GM12878 (cell line): Measurements from ENCODE around the gene PLEKHM3. TPM values are rescaled to one million over a fixed set of nuclear protein-coding genes. Genes with fewer than 3 reads are reported as not detected.

Experiments used
- ATAC-seq: fragments of 200-7000 bp; cut with Tn5 transposase; 3 replicates; pipeline ENCODE4 v1.9.1; 2020; ENCODE audit warnings: mild to moderate bottlenecking, moderate library complexity
- BruUV-seq: library from RNA; stranded (reverse); fragments of 400-500 nt; replicated peaks from 2 replicates; lab custom pipeline; 2021; lab: Mats Ljungman, UMichigan
- CTCF ChIA-PET: fragments of 300-600 bp; sonication (Branson Sonifier 250); formaldehyde crosslinking; extraction: SDS; loops from one replicate; lab custom pipeline; 2021; ENCODE audit warnings: inconsistent platforms; lab: Yijun Ruan, JAX
- POLR2A ChIA-PET: fragments of 350-600 bp; formaldehyde crosslinking; extraction: SDS; loops from one replicate; lab custom pipeline; 2021; ENCODE audit warnings: inconsistent platforms; lab: Charles Lee
- RAD21 ChIA-PET: fragments of 300-600 bp; sonication (Branson Sonifier 250); formaldehyde crosslinking; loops from one replicate; lab custom pipeline; 2023; ENCODE audit warnings: antibody characterized with exemption; ENCODE audit not compliant: unreplicated experiment; lab: Charles Lee
- SMC1A ChIA-PET: fragments of 300-600 bp; sonication (Branson Sonifier 250); formaldehyde crosslinking; loops from one replicate; lab custom pipeline; 2023; ENCODE audit not compliant: unreplicated experiment, uncharacterized antibody; lab: Charles Lee
- DNase-seq: peaks from one replicate; pipeline ENCODE4 v3.0.0-alpha.2; 2011; ENCODE audit warnings: low read depth, low spot score
- FAIRE-seq: peaks from 3 replicates; lab custom pipeline; 2011; peaks lifted over from hg19 to GRCh38; lab: Jason Lieb, UNC
- H2AFZ ChIP-seq: 2 replicates; pipeline ENCODE4 v1.6.0; 2011; ENCODE audit warnings: low read depth, low read length, control low read depth; ENCODE audit not compliant: control insufficient read depth
- H3K27ac ChIP-seq: 2 replicates; pipeline ENCODE4 v1.5.1; 2011; ENCODE audit warnings: control low read depth; ENCODE audit not compliant: control insufficient read depth, insufficient read depth
- H3K27me3 ChIP-seq, 2 experiments: replicated peaks in 1 of 2; 2 replicates each; pipeline versions ENCODE4 v1.6.0 to v1.6.1; 2011; ENCODE audit warnings: low read length in 1 of 2; ENCODE audit not compliant: control insufficient read depth in 2 of 2, insufficient read depth in 2 of 2
- H3K36me3 ChIP-seq, 2 experiments: 2 replicates each; pipeline ENCODE4 v1.5.1; 2011; ENCODE audit warnings: low read length in 1 of 2; ENCODE audit not compliant: control insufficient read depth in 2 of 2, insufficient read depth in 2 of 2
- H3K4me1 ChIP-seq: 2 replicates; pipeline ENCODE4 v1.6.1; 2011; ENCODE audit warnings: mild to moderate bottlenecking, low read length, moderate library complexity, mixed read lengths; ENCODE audit not compliant: control insufficient read depth, insufficient read depth
- H3K4me2 ChIP-seq: 2 replicates; pipeline ENCODE4 v1.6.0; 2011; ENCODE audit warnings: control low read depth; ENCODE audit not compliant: control insufficient read depth, insufficient read depth
- H3K4me3 ChIP-seq: fragments of 200-600 bp; sonication (generic); 2 replicates; pipeline ENCODE4 v1.5.1; 2016
- H3K79me2 ChIP-seq: 2 replicates; pipeline ENCODE4 v1.6.0; 2011; ENCODE audit warnings: low read length; ENCODE audit not compliant: control insufficient read depth, insufficient read depth
- H3K9ac ChIP-seq: 2 replicates; pipeline ENCODE4 v1.8.0; 2011; ENCODE audit warnings: low read length, control low read depth, mixed read lengths; ENCODE audit not compliant: control insufficient read depth, insufficient read depth
- H3K9me3 ChIP-seq: replicated peaks from 3 replicates; pipeline ENCODE4 v1.5.1; 2011; ENCODE audit warnings: mild to moderate bottlenecking, low read length; ENCODE audit not compliant: control insufficient read depth, insufficient read depth
- H4K20me1 ChIP-seq: 2 replicates; pipeline ENCODE4 v1.6.0; 2011; ENCODE audit not compliant: control insufficient read depth, insufficient read depth
- ATF2 ChIP-seq: IDR thresholded peaks from 2 replicates; pipeline ENCODE4 v1.6.1; 2012; ENCODE audit warnings: low read length, inconsistent platforms
- HSF1 ChIP-seq: fragments of 150-350 bp; IDR thresholded peaks from 2 replicates; pipeline ENCODE4 v1.6.1; 2014; ENCODE audit warnings: mild to moderate bottlenecking, low read depth, low read length
- MEF2B ChIP-seq: fragments of 450-650 bp; IDR thresholded peaks from 2 replicates; pipeline ENCODE4 v1.6.1; 2018; ENCODE audit warnings: mild to moderate bottlenecking, moderate library complexity; ENCODE audit not compliant: partially characterized antibody, poor library complexity, severe bottlenecking
- RAD51 ChIP-seq: fragments of 450-650 bp; IDR thresholded peaks from 2 replicates; pipeline ENCODE4 v1.6.1; 2016; ENCODE audit warnings: moderate library complexity, mild to moderate bottlenecking, inconsistent platforms
- RELA ChIP-seq: fragments of 450-650 bp; IDR thresholded peaks from 2 replicates; pipeline ENCODE4 v1.8.0; 2014; ENCODE audit warnings: borderline replicate concordance; ENCODE audit not compliant: partially characterized antibody
- USF1 ChIP-seq: IDR thresholded peaks from 2 replicates; pipeline ENCODE4 v1.6.1; 2011; ENCODE audit warnings: borderline replicate concordance, low read depth, mild to moderate bottlenecking, moderate library complexity, mixed read lengths, low read length; ENCODE audit not compliant: insufficient read depth; ENCODE audit errors: extremely low read length
- USF2 ChIP-seq: IDR thresholded peaks from 2 replicates; pipeline ENCODE4 v1.6.1; 2011; ENCODE audit warnings: low read depth, low read length, improper control_type of control experiment, borderline replicate concordance
- WGBS: methylation state at CpG from one replicate; pipeline ENCODE4 v1.1.6; 2016; ENCODE audit warnings: low lambda C conversion rate; ENCODE audit not compliant: insufficient replicate concordance, insufficient coverage; ENCODE audit errors: missing lambda C conversion rate; 5-methylcytosine and 5-hydroxymethylcytosine counted together
- in situ Hi-C: fragments of 300-500 bp; cut with MboI; formaldehyde crosslinking; loops from 9 replicates; pipeline ENCODE4 v1.14.3; 2018; ENCODE audit warnings: mixed read lengths
- intact Hi-C: fragments of 100-400 bp; cut with micrococcal nuclease; formaldehyde crosslinking; loops from one replicate; pipeline ENCODE4 v1.14.2; 2022; ENCODE audit not compliant: unreplicated experiment
- polyA plus RNA-seq, 11 experiments: library from polyadenylated mRNA; depleted of rRNA in 4 of 11; unstranded in 6 of 11; stranded (reverse) in 5 of 11; fragments of >200 nt; fragmentation: Nextera tagmentation in 4 of 11; fragmentation: Illumina TruSeq in 1 of 11; extraction: Ambion mirVana in 4 of 11; extraction: Trizol in 1 of 11; gene quantifications; 1 replicate in 1 of 11; 2 replicates in 10 of 11; pipeline versions ENCODE4 v1.2.1 to v1.2.3, GENCODE V29; 2011 to 2016; ENCODE audit warnings: inconsistent platforms in 2 of 11, missing spikeins in 2 of 11, low read depth in 1 of 11
- total RNA-seq, 4 experiments: library from RNA; depleted of rRNA in 3 of 4; stranded (reverse); fragments of >200 nt in 3 of 4; fragmentation: Illumina TruSeq in 1 of 4; extraction: Trizol in 1 of 4; gene quantifications; 2 replicates each; pipeline versions ENCODE4 v1.2.1 to v1.2.3, GENCODE V29; 2013 to 2021

The PLEKHM3 gene
- total and polyA plus RNA-seq, 10 of the 15 experiments (the other 5 are each of a cell fraction or from before 2014, with no cell fraction given) = 1.4 to 5.6 (median 3.0) TPM

- TF ChIP-seq USF2 (no peak), ATF2 (no peak), RELA (no peak)
These were observed 43.9 kb upstream of the PLEKHM3 start (continued) for GRCh38 chr2:208069186-208069585.

GRCh38 chr2:208066016-208066415 lies 40.7 kb upstream of the PLEKHM3 start:
- CTCF ChIA-PET = interaction anchor here (1.2 to 3.8 kb wide), 3 partner anchors 9 to 93 kb away, joined by 3 to 28 read pairs (median 4); no protein-coding TSS in a partner anchor
- ATAC-seq (no peak), FAIRE-seq (no peak), DNase-seq (no peak)
- Histone ChIP-seq H3K27ac (no peak overlapping the region), H3K27me3 (no peaks in the 10 kb centered on the region), H3K9me3 (no peaks in the 10 kb centered on the region), H3K9ac (no peak overlapping the region), H3K36me3 (no peaks in the 10 kb centered on the region), H3K79me2 (no peaks in the 10 kb centered on the region), H2AFZ (no peak overlapping the region), H4K20me1 (no peaks in the 10 kb centered on the region), H3K4me3 (no peak overlapping the region), H3K4me1 (peaks cover 4% of the 10 kb centered on the region), H3K4me2 (no peak overlapping the region)
- POLR2A ChIA-PET = no interaction called here
- TF ChIP-seq USF1 = no peak
- no peak for TF ChIP-seq HSF1
- no peak for TF ChIP-seq MEF2B
- TF ChIP-seq RAD51 = no peak
- intact Hi-C loops = no loop called here
- in situ Hi-C loops = loop anchor here (10.0 kb wide), 1 partner anchor 321 kb away; no protein-coding TSS in a partner anchor
- BruUV-seq = no TSS peak
- RAD21 ChIA-PET = interaction anchor here (0.6 to 1.5 kb wide), 2 partner anchors 25 to 440 kb away, joined by 3 to 5 read pairs; no protein-coding TSS in a partner anchor
- SMC1A ChIA-PET = interaction anchor here (1.5 kb wide), 1 partner anchor 318 kb away, joined by 5 read pairs; no protein-coding TSS in a partner anchor
- 79% methylated on average over 4 of the region's 4 CpGs for WGBS
